Endothelial cell (in vitro differentiated cells): ENCODE data around the gene RNF34. TPM values are rescaled to one million over a fixed set of nuclear protein-coding genes. Genes with fewer than 3 reads are reported as not detected.

ENCODE experiments used
- DNase-seq: peaks from one replicate; pipeline ENCODE4 v3.0.0; 2021; ENCODE audit warnings: low spot score
- H3K27ac Mint-ChIP-seq: one replicate; pipeline ENCODE4 v1.8.0; 2021; ENCODE audit warnings: mixed read lengths, inconsistent platforms; ENCODE audit not compliant: unreplicated experiment
- H3K27me3 Mint-ChIP-seq: one replicate; pipeline ENCODE4 v1.8.0; 2021; ENCODE audit warnings: mild to moderate bottlenecking, moderate library complexity, mixed read lengths, inconsistent platforms; ENCODE audit not compliant: unreplicated experiment
- H3K36me3 Mint-ChIP-seq: one replicate; pipeline ENCODE4 v1.8.0; 2021; ENCODE audit warnings: mild to moderate bottlenecking, low read depth, mixed read lengths, inconsistent platforms; ENCODE audit not compliant: unreplicated experiment
- H3K4me1 Mint-ChIP-seq: one replicate; pipeline ENCODE4 v1.8.0; 2021; ENCODE audit warnings: mild to moderate bottlenecking, mixed read lengths, inconsistent platforms; ENCODE audit not compliant: unreplicated experiment
- H3K4me3 Mint-ChIP-seq: one replicate; pipeline ENCODE4 v1.8.0; 2021; ENCODE audit warnings: mild to moderate bottlenecking, mixed read lengths, inconsistent platforms; ENCODE audit not compliant: unreplicated experiment
- H3K9me3 Mint-ChIP-seq: one replicate; pipeline ENCODE4 v1.8.0; 2021; ENCODE audit warnings: mixed read lengths, inconsistent platforms; ENCODE audit not compliant: unreplicated experiment
- total RNA-seq: library from RNA; stranded (reverse); fragmentation: NEBNext Ultra II Directional; extraction: Animal tissue kit (Norgen Biotek cat#: 25700); gene quantifications from one replicate; pipeline ENCODE4 v1.2.1, GENCODE V29; 2021; ENCODE audit not compliant: unreplicated experiment
- TF ChIP-seq, protein P1 (sequence below): fragments of 200-600 bp; sonication (generic); IDR thresholded peaks from one replicate; pipeline ENCODE4 v1.5.0; 2021; ENCODE audit warnings: antibody characterized with exemption; ENCODE audit not compliant: unreplicated experiment

The RNF34 gene
- total RNA-seq, 1 donor from 2014 or later, result 46.5 TPM

DNA sequence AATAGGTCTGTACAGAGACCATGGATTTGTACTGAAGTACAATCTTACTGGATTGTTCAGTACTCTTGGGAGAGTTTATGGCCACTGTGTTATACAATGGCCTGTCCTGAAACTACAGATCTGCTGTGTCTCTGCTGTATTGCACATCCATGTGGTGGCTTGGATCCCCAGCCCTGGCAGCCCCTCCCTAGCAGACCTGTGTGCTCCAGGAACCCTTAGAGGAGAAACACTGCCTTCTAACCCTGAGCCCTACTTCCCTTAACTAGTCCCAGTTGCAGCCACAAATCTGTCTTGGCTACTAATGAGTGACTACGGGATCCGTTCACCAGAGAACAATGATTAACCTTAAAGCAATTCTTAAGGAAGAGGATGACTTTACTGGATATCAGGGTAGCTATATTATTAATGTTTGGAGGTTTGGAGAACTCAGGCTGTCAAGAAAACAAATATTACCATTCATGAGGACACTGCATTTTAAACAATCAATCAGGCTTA lies 27.7 kb downstream of the RNF34 start:
- no peak for DNase-seq
- TF ChIP-seq, protein P1, sequence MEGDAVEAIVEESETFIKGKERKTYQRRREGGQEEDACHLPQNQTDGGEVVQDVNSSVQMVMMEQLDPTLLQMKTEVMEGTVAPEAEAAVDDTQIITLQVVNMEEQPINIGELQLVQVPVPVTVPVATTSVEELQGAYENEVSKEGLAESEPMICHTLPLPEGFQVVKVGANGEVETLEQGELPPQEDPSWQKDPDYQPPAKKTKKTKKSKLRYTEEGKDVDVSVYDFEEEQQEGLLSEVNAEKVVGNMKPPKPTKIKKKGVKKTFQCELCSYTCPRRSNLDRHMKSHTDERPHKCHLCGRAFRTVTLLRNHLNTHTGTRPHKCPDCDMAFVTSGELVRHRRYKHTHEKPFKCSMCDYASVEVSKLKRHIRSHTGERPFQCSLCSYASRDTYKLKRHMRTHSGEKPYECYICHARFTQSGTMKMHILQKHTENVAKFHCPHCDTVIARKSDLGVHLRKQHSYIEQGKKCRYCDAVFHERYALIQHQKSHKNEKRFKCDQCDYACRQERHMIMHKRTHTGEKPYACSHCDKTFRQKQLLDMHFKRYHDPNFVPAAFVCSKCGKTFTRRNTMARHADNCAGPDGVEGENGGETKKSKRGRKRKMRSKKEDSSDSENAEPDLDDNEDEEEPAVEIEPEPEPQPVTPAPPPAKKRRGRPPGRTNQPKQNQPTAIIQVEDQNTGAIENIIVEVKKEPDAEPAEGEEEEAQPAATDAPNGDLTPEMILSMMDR, result no peak
- Mint-ChIP-seq H3K36me3 (peaks cover 44% of the 10 kb centered on the region), H3K4me3 (no peak overlapping the region), H3K27ac (no peak overlapping the region), H3K4me1 (no peaks in the 10 kb centered on the region), H3K27me3 (no peaks in the 10 kb centered on the region), H3K9me3 (no peaks in the 10 kb centered on the region)

DNA sequence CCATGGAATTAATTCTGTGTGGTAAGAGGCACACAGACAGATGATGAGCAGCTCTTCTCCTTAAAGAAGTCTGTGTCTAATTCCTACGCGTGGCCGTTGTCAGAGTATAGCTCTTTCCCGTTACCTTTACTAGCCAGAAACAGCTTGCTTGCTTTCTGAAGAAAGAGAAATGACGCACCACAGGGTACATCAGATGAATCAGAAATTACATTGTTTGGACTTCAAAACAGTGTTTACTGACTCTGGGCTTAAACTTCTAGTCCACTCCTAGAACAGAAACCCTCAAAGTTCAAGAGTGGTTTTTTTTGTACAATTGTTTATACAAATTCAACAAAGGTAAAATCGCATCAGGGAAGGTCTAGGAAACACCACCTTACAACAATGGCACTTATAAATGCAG lies 29.0 kb downstream of the RNF34 start:
- DNase-seq, result no peak
- H3K4me3 Mint-ChIP-seq, result no peak overlapping the region
- H3K27ac Mint-ChIP-seq, result no peak overlapping the region
- H3K27me3 Mint-ChIP-seq, result peaks cover under 1% of the 10 kb centered on the region
- H3K9me3 Mint-ChIP-seq, result no peaks in the 10 kb centered on the region
- H3K4me1 Mint-ChIP-seq, result no peaks in the 10 kb centered on the region
- TF ChIP-seq, protein P1, result no peak
- peaks cover 39% of the 10 kb centered on the region for H3K36me3 Mint-ChIP-seq

DNA sequence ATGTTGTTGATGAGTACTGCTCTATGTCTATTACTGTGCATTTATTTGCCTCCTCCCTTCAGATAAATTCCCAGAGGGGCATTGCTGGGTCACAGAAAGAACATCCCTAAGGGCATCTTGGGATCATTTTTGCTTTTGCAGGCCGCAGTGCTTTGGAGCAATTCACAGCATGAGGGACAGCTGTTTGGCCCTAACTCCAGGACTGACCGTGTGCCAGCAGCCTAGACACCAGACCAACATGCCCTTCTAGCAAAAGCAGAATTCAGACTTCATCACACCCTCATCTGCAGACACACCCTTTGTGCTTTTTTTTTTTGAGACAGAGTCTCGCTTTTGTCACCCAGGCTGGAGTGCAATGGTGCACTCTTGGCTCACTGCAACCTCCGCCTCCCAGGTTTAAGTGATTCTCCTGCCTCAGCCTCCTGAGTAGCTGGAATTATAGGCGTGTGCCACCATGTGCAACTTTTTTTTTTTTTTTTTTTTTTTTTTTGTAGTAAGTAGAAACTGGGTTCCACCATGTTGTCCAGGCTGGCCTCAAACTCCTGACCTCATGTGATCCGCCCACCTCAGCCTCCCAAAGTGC lies 31.0 kb downstream of the RNF34 start:
- Mint-ChIP-seq H3K36me3 (peaks cover 46% of the 10 kb centered on the region), H3K27me3 (peaks cover 3% of the 10 kb centered on the region), H3K27ac (no peak overlapping the region), H3K4me1 (no peaks in the 10 kb centered on the region), H3K4me3 (no peak overlapping the region), H3K9me3 (no peaks in the 10 kb centered on the region)
- TF ChIP-seq, protein P1, result no peak
- DNase-seq, result no peak

DNA sequence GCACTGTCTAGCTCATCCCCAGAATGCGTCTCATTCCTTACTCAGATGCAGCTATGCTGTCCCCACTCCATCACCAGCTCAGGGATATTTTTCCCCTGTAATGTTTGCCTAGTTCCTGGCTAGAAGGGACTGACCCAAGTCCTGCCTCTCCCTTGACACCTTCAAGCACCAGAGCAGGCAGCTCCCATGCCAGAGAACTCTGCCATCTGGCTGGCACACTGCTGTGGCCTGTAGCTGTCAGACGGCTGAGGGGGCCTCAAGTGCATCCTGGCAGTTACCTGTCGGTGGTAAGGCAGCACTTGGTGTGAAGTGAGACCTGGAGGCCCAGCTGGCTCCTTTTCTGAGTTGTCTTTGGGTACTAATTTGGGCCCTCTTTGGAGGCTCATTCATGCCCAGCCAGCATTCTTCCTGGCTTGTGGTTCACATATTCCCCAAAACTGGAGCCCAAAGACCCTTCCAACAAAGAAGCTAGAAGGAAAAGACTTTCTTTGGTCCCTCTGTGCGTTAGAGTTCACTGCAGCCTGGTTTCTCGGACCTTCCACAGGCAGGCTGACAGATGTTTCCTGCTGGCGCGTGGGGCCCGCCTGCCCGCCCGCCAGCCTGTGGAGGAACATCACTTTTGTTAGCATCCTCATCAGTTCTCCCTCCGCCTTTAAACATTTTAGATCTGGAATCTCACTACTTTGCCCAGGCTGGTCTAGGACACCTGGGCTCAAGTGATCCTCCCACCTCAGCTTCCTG lies 33.0 kb downstream of the RNF34 start:
- H3K27ac Mint-ChIP-seq, result no peak overlapping the region
- no peak overlapping the region for H3K4me3 Mint-ChIP-seq
- H3K4me1 Mint-ChIP-seq, result no peaks in the 10 kb centered on the region
- TF ChIP-seq, protein P1, result no peak
- H3K36me3 Mint-ChIP-seq, result peaks cover 56% of the 10 kb centered on the region
- no peaks in the 10 kb centered on the region for H3K9me3 Mint-ChIP-seq
- no peak for DNase-seq
- peaks cover 5% of the 10 kb centered on the region for H3K27me3 Mint-ChIP-seq

DNA sequence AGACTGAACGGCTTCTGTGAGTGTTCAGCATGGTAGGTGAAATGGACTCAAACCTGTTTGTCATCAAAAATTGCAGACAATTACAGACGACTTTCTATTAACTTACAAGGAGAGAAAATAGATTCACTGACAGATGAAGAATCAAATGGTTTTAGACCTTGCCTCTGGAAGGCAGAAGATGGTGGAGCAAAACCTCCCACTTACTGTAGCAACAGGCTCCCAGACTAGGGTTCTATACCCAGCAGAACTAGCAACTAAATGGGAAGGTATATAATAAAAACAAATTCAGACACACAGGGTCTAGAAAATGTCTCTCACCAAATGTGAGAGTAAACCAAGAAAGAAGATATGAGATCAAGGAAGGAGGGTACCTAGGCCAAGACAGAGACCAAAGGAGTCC lies 36.8 kb downstream of the RNF34 start:
- TF ChIP-seq, protein P1, result no peak
- no peaks in the 10 kb centered on the region for H3K9me3 Mint-ChIP-seq
- H3K4me3 Mint-ChIP-seq, result no peak overlapping the region
- no peaks in the 10 kb centered on the region for H3K4me1 Mint-ChIP-seq
- H3K27ac Mint-ChIP-seq, result no peak overlapping the region
- H3K27me3 Mint-ChIP-seq, result peaks cover 10% of the 10 kb centered on the region
- DNase-seq, result no peak
- peaks cover 50% of the 10 kb centered on the region for H3K36me3 Mint-ChIP-seq
